22Rv1 (cell line): Measurements from ENCODE around the gene LGALS4.

Experiments used
- CTCF ChIP-seq: fragments of 450-650 bp; IDR thresholded peaks from 2 replicates; pipeline ENCODE4 v1.5.1; 2017; ENCODE audit warnings: mild to moderate bottlenecking
- ZFX ChIP-seq: fragments of 450-650 bp; IDR thresholded peaks from 2 replicates; pipeline ENCODE4 v1.6.1; 2017; ENCODE audit warnings: antibody characterized with exemption, borderline replicate concordance

GRCh38 chr19:38836159-38836982, 23.6 kb upstream of the LGALS4 start:
- TF ChIP-seq ZFX = no peak
- no peak for TF ChIP-seq CTCF
